ENCODE results near the gene MANSC1.

Gene MANSC1

GRCh38 chr12:12381982-12382381, 31.9 kb upstream of the MANSC1 start:
- no peaks in the 10 kb centered on the region for H3K27me3 ChIP-seq (ENCODE audit: control insufficient read depth, insufficient read depth, low read length, poor library complexity, severe bottlenecking)
- peaks cover 10% of the 10 kb centered on the region for H3K4me1 ChIP-seq (ENCODE audit: control insufficient read depth, insufficient read depth, low read length)
- no peaks in the 10 kb centered on the region for H3K9me3 ChIP-seq (ENCODE audit: control insufficient read depth, low read length)
- no peaks in the 10 kb centered on the region for H3K36me3 ChIP-seq (ENCODE audit: control insufficient read depth, insufficient read depth, low read length)
- whole genome bisulfite sequencing, 2 experiments = 92 to 95% methylated on average over 2 of the region's 3 CpGs
- no peak overlapping the region for H3K27ac ChIP-seq (ENCODE audit: insufficient read depth, low read depth, low read length, poor library complexity, severe bottlenecking)
- H3K4me3 ChIP-seq (ENCODE audit: insufficient read depth, low read depth, low read length) = no peak overlapping the region

- Histone ChIP-seq H3K4me3 (ENCODE audit: insufficient read depth, low read depth, low read length) (no peak overlapping the region), H3K4me1 (ENCODE audit: control insufficient read depth, insufficient read depth, low read length) (peaks cover 10% of the 10 kb centered on the region), H3K9me3 (ENCODE audit: control insufficient read depth, low read length) (no peaks in the 10 kb centered on the region), H3K27me3 (ENCODE audit: control insufficient read depth, insufficient read depth, low read length, poor library complexity, severe bottlenecking) (no peaks in the 10 kb centered on the region), H3K36me3 (ENCODE audit: control insufficient read depth, insufficient read depth, low read length) (no peaks in the 10 kb centered on the region), H3K27ac (ENCODE audit: insufficient read depth, low read depth, low read length, poor library complexity, severe bottlenecking) (no peak overlapping the region)
- 96 to 97% methylated on average over 5 to 6 of the region's 6 CpGs for WGBS, 2 experiments
Observed at GRCh38 chr12:12380949-12381593, 31.0 kb upstream of the MANSC1 start.

GRCh38 chr12:12379831-12380730, 30.0 kb upstream of the MANSC1 start:
- H3K27me3 ChIP-seq (ENCODE audit: control insufficient read depth, insufficient read depth, low read length, poor library complexity, severe bottlenecking) = no peaks in the 10 kb centered on the region
- H3K4me1 ChIP-seq (ENCODE audit: control insufficient read depth, insufficient read depth, low read length) = peaks cover 8% of the 10 kb centered on the region
- no peak overlapping the region for H3K27ac ChIP-seq (ENCODE audit: insufficient read depth, low read depth, low read length, poor library complexity, severe bottlenecking)
- H3K36me3 ChIP-seq (ENCODE audit: control insufficient read depth, insufficient read depth, low read length) = no peaks in the 10 kb centered on the region
- WGBS, 2 experiments = 92 to 100% methylated on average over 2 of the region's 4 CpGs
- no peaks in the 10 kb centered on the region for H3K9me3 ChIP-seq (ENCODE audit: control insufficient read depth, low read length)
- no peak overlapping the region for H3K4me3 ChIP-seq (ENCODE audit: insufficient read depth, low read depth, low read length)

- WGBS, 2 experiments = 94 to 95% methylated on average over 2 of the region's 2 CpGs
- Histone ChIP-seq H3K36me3 (ENCODE audit: control insufficient read depth, insufficient read depth, low read length) (no peaks in the 10 kb centered on the region), H3K9me3 (ENCODE audit: control insufficient read depth, low read length) (no peaks in the 10 kb centered on the region), H3K4me3 (ENCODE audit: insufficient read depth, low read depth, low read length) (no peak overlapping the region), H3K27ac (ENCODE audit: insufficient read depth, low read depth, low read length, poor library complexity, severe bottlenecking) (no peak overlapping the region), H3K27me3 (ENCODE audit: control insufficient read depth, insufficient read depth, low read length, poor library complexity, severe bottlenecking) (no peaks in the 10 kb centered on the region), H3K4me1 (ENCODE audit: control insufficient read depth, insufficient read depth, low read length) (no peaks in the 10 kb centered on the region)
Observed at GRCh38 chr12:12378616-12379015, 28.6 kb upstream of the MANSC1 start.

DNA sequence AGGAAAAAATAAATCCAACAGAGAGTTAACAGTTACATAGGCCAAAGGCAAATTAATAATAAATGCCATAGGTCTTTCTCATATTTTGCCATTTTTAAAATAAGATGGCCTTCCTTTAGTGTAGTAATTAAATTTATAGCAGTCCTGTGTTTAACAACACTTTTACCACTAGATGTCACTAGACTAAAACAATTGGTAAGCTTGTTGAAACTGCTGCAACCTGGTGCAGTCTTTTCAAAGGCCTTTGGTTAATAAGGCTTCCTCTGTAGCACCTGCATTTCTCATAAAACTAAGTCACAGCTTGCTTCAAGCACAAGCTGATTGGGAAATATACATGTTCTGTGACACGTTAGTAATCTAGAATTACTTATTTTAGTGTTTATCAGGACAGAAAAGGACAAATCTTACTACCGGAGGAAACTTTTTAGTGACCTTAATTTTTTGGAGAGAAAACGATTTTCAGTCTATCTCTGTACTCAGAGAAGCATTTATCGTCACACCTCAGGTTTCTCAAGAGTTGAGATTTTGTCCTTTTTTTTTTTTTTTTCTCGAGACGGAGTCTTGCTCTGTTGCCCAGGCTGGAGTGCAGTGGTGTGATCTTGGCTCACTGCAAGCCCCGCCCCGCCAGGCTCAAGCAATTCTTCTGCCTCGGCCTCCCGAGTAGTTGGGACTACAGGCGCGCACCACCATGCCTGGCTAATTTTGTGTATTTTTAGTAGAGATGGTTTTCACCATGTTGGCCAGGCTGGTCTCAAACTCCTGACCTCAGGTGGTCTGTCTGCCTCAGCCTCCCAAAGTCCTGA, 26.8 kb upstream of the MANSC1 start:
- Histone ChIP-seq H3K27me3 (ENCODE audit: control insufficient read depth, insufficient read depth, low read length, poor library complexity, severe bottlenecking) (no peaks in the 10 kb centered on the region), H3K9me3 (ENCODE audit: control insufficient read depth, low read length) (no peaks in the 10 kb centered on the region), H3K27ac (ENCODE audit: insufficient read depth, low read depth, low read length, poor library complexity, severe bottlenecking) (no peak overlapping the region)

GRCh38 chr12:12372946-12373722, 23.1 kb upstream of the MANSC1 start:
- no peaks in the 10 kb centered on the region for H3K27me3 ChIP-seq (ENCODE audit: control insufficient read depth, insufficient read depth, low read length, poor library complexity, severe bottlenecking)
- no peaks in the 10 kb centered on the region for H3K36me3 ChIP-seq (ENCODE audit: control insufficient read depth, insufficient read depth, low read length)
- H3K4me3 ChIP-seq (ENCODE audit: insufficient read depth, low read depth, low read length) = no peak overlapping the region
- H3K9me3 ChIP-seq (ENCODE audit: control insufficient read depth, low read length) = no peaks in the 10 kb centered on the region
- H3K4me1 ChIP-seq (ENCODE audit: control insufficient read depth, insufficient read depth, low read length) = no peaks in the 10 kb centered on the region
- H3K27ac ChIP-seq (ENCODE audit: insufficient read depth, low read depth, low read length, poor library complexity, severe bottlenecking) = no peak overlapping the region
- 93 to 96% methylated on average over 4 of the region's 4 CpGs for WGBS, 2 experiments

More for the DNA sequence above, 26.8 kb upstream of the MANSC1 start:
- no peaks in the 10 kb centered on the region for H3K36me3 ChIP-seq (ENCODE audit: control insufficient read depth, insufficient read depth, low read length)
- H3K4me1 ChIP-seq (ENCODE audit: control insufficient read depth, insufficient read depth, low read length) = no peaks in the 10 kb centered on the region
- 84 to 95% methylated on average over 11 to 12 of the region's 12 CpGs for WGBS, 2 experiments
- no peak overlapping the region for H3K4me3 ChIP-seq (ENCODE audit: insufficient read depth, low read depth, low read length)

GRCh38 chr12:12367482-12367998, 17.5 kb upstream of the MANSC1 start:
- no peak overlapping the region for H3K27ac ChIP-seq (ENCODE audit: insufficient read depth, low read depth, low read length, poor library complexity, severe bottlenecking)
- no peak overlapping the region for H3K4me3 ChIP-seq (ENCODE audit: insufficient read depth, low read depth, low read length)
- no peaks in the 10 kb centered on the region for H3K36me3 ChIP-seq (ENCODE audit: control insufficient read depth, insufficient read depth, low read length)
- H3K9me3 ChIP-seq (ENCODE audit: control insufficient read depth, low read length) = no peaks in the 10 kb centered on the region
- no peaks in the 10 kb centered on the region for H3K4me1 ChIP-seq (ENCODE audit: control insufficient read depth, insufficient read depth, low read length)
- WGBS, 2 experiments = 90 to 94% methylated on average over 4 of the region's 4 CpGs
- no peaks in the 10 kb centered on the region for H3K27me3 ChIP-seq (ENCODE audit: control insufficient read depth, insufficient read depth, low read length, poor library complexity, severe bottlenecking)

GRCh38 chr12:12366701-12367481, 16.8 kb upstream of the MANSC1 start:
- WGBS, 2 experiments = 93 to 98% methylated on average over 4 of the region's 4 CpGs
- Histone ChIP-seq H3K27ac (ENCODE audit: insufficient read depth, low read depth, low read length, poor library complexity, severe bottlenecking) (no peak overlapping the region), H3K4me3 (ENCODE audit: insufficient read depth, low read depth, low read length) (no peak overlapping the region), H3K36me3 (ENCODE audit: control insufficient read depth, insufficient read depth, low read length) (no peaks in the 10 kb centered on the region), H3K27me3 (ENCODE audit: control insufficient read depth, insufficient read depth, low read length, poor library complexity, severe bottlenecking) (no peaks in the 10 kb centered on the region), H3K9me3 (ENCODE audit: control insufficient read depth, low read length) (no peaks in the 10 kb centered on the region), H3K4me1 (ENCODE audit: control insufficient read depth, insufficient read depth, low read length) (no peaks in the 10 kb centered on the region)

DNA sequence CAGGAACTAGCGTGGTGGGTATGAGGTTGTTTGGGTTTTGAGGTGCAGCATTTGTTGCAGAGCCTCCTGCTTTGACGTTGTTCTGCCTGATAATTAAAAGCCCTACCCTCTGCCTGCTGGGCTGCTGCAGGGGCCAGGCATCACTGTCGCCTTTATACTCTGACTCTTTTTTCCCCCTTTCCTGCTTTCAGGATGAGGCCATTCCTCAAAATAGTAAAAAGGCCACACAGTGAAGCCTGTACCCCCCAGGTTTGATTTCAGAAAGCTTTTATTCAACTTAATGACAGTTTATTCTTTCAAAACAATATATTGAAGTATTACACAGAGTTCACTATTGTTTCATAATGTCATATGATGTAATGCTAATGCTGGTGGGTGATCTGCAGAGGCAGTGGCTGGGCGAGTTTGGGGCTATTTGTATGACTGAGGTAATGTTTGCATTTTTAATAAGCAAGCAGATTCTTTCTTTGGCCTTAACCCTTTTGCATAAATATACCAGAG, 15.9 kb upstream of the MANSC1 start:
- no peaks in the 10 kb centered on the region for H3K9me3 ChIP-seq (ENCODE audit: control insufficient read depth, low read length)
- H3K27me3 ChIP-seq (ENCODE audit: control insufficient read depth, insufficient read depth, low read length, poor library complexity, severe bottlenecking) = no peaks in the 10 kb centered on the region
- H3K4me3 ChIP-seq (ENCODE audit: insufficient read depth, low read depth, low read length) = no peak overlapping the region
- no peak overlapping the region for H3K27ac ChIP-seq (ENCODE audit: insufficient read depth, low read depth, low read length, poor library complexity, severe bottlenecking)
- H3K4me1 ChIP-seq (ENCODE audit: control insufficient read depth, insufficient read depth, low read length) = no peaks in the 10 kb centered on the region
- no peaks in the 10 kb centered on the region for H3K36me3 ChIP-seq (ENCODE audit: control insufficient read depth, insufficient read depth, low read length)
- 31 to 45% methylated on average over 3 to 4 of the region's 4 CpGs for WGBS, 2 experiments

Data from ectodermal cell (in vitro differentiated cells).